Neuronal stem cell (in vitro differentiated cells): ENCODE data around the gene SCRN2.
A peak's percentile ranks its signal among the peaks of the same experiment; 100 is the strongest.

Source experiments
- DNase-seq: peaks from one replicate; pipeline ENCODE4 v3.0.0-alpha.2; 2013; ENCODE audit warnings: low spot score
- H2AFZ ChIP-seq: one replicate; pipeline ENCODE4 v1.6.1; 2013; ENCODE audit warnings: mild to moderate bottlenecking, low read length, inconsistent platforms
- H2AK5ac ChIP-seq: 2 replicates; pipeline ENCODE4 v1.6.1; 2013; ENCODE audit warnings: low read depth, mild to moderate bottlenecking, inconsistent platforms, low read length, moderate library complexity, mixed read lengths
- H2BK120ac ChIP-seq: 2 replicates; pipeline ENCODE4 v1.6.1; 2013; ENCODE audit warnings: low read depth, mild to moderate bottlenecking, inconsistent platforms, low read length, moderate library complexity, mixed read lengths
- H2BK12ac ChIP-seq: one replicate; pipeline ENCODE4 v1.6.1; 2013; ENCODE audit warnings: low read length, inconsistent platforms
- H2BK15ac ChIP-seq: 2 replicates; pipeline ENCODE4 v1.6.1; 2013; ENCODE audit warnings: mild to moderate bottlenecking, low read length, inconsistent platforms, mixed read lengths
- H2BK5ac ChIP-seq: one replicate; pipeline ENCODE4 v1.6.1; 2013; ENCODE audit warnings: inconsistent platforms, mild to moderate bottlenecking, low read length, moderate library complexity
- H3K14ac ChIP-seq: one replicate; pipeline ENCODE4 v1.6.1; 2013; ENCODE audit warnings: low read length, inconsistent platforms
- H3K18ac ChIP-seq: 2 replicates; pipeline ENCODE4 v1.6.1; 2013; ENCODE audit warnings: low read length, inconsistent platforms
- H3K23ac ChIP-seq: 2 replicates; pipeline ENCODE4 v1.6.1; 2013; ENCODE audit warnings: low read depth, mild to moderate bottlenecking, mixed read lengths, low read length, inconsistent platforms; ENCODE audit not compliant: poor library complexity
- H3K27ac ChIP-seq: replicated peaks from 3 replicates; pipeline ENCODE4 v1.5.1; 2013; ENCODE audit warnings: low read length, inconsistent platforms
- H3K27me3 ChIP-seq, 3 experiments: 2 replicates each; pipeline ENCODE4 v1.6.1; 2013; ENCODE audit warnings: low read length in 3 of 3, mild to moderate bottlenecking in 2 of 3, inconsistent platforms in 1 of 3, low read depth in 1 of 3, mixed read lengths in 1 of 3, moderate library complexity in 1 of 3; ENCODE audit not compliant: control insufficient read depth in 3 of 3, insufficient read depth in 3 of 3
- H3K36me3 ChIP-seq, 2 donors: replicated peaks in 1 of 2; 2 replicates each; pipeline ENCODE4 v1.6.1; 2013; ENCODE audit warnings: low read length in 2 of 2; ENCODE audit not compliant: control insufficient read depth in 2 of 2, insufficient read depth in 2 of 2
- H3K4ac ChIP-seq: 2 replicates; pipeline ENCODE4 v1.6.1; 2013; ENCODE audit warnings: inconsistent platforms, mild to moderate bottlenecking, low read length, moderate library complexity
- H3K4me1 ChIP-seq, 2 donors: 1 replicate in 1 of 2; 2 replicates in 1 of 2; pipeline ENCODE4 v1.6.1; 2013; ENCODE audit warnings: low read length in 2 of 2, low read depth in 1 of 2; ENCODE audit not compliant: control insufficient read depth in 2 of 2, insufficient read depth in 1 of 2
- H3K4me2 ChIP-seq: one replicate; pipeline ENCODE4 v1.6.1; 2013; ENCODE audit warnings: mild to moderate bottlenecking, low read length, inconsistent platforms; ENCODE audit not compliant: insufficient read depth, poor library complexity, severe bottlenecking
- H3K4me3 ChIP-seq, 2 donors: 2 replicates each; pipeline ENCODE4 v1.5.1; 2013; ENCODE audit warnings: low read length in 2 of 2, mild to moderate bottlenecking in 2 of 2, inconsistent platforms in 1 of 2, moderate library complexity in 1 of 2
- H3K79me1 ChIP-seq: one replicate; pipeline ENCODE4 v1.6.1; 2013; ENCODE audit warnings: low read depth, mild to moderate bottlenecking, inconsistent platforms, low read length, moderate library complexity
- H3K9ac ChIP-seq: one replicate; pipeline ENCODE4 v1.6.1; 2013; ENCODE audit warnings: mild to moderate bottlenecking, low read depth, low read length, inconsistent platforms; ENCODE audit not compliant: poor library complexity
- H3K9me3 ChIP-seq, 2 donors: replicated peaks in 1 of 2; 2 replicates each; pipeline versions ENCODE3 to v1.6.1; 2013; ENCODE audit warnings: low read length in 2 of 2, mild to moderate bottlenecking in 2 of 2, inconsistent platforms in 1 of 2, low read depth in 1 of 2, mixed read lengths in 1 of 2, moderate library complexity in 1 of 2; ENCODE audit not compliant: control insufficient read depth in 2 of 2, insufficient read depth in 1 of 2
- H4K8ac ChIP-seq: one replicate; pipeline ENCODE4 v1.6.1; 2013; ENCODE audit warnings: low read depth, mild to moderate bottlenecking, inconsistent platforms, low read length, moderate library complexity
- H4K91ac ChIP-seq: one replicate; pipeline ENCODE4 v1.6.1; 2013; ENCODE audit warnings: low read length, low read depth, mild to moderate bottlenecking, inconsistent platforms; ENCODE audit not compliant: poor library complexity
- WGBS, 2 donors: extraction: QIAGEN DNeasy Blood & Tissue Kit; methylation state at CpG; one replicate each; pipeline ENCODE4 v1.1.7; 2013; ENCODE audit warnings: missing lambda C conversion rate in 2 of 2, mixed read lengths in 1 of 2; ENCODE audit not compliant: insufficient read length in 2 of 2, insufficient replicate concordance in 1 of 2; ENCODE audit errors: extremely low coverage in 2 of 2; 5-methylcytosine and 5-hydroxymethylcytosine counted together

Gene SCRN2

GRCh38 chr17:47884905-47885730 lies 44.0 kb upstream of the SCRN2 start:
- no CpG with 5 or more reads among the region's 11 CpGs for WGBS, 2 donors
- DNase-seq: no peak
- Histone ChIP-seq H3K4ac (peak overlapping the region; percentile 17), H3K9me3 (no peaks in the 10 kb centered on the region), H3K23ac (peak overlapping the region; percentile 37), H4K91ac (no peak overlapping the region), H3K4me3 (no peak overlapping the region), H2BK120ac (no peak overlapping the region), H3K4me1 (peaks cover 0 to 8% of the 10 kb centered on the region in 2 donors), H2BK5ac (no peak overlapping the region), H2AK5ac (peak overlapping the region; percentile 89), H3K36me3 (no peaks in the 10 kb centered on the region), H2BK12ac (peak overlapping the region; percentile 81), H3K27me3 (peaks cover 0 to 50% (median 0%) of the 10 kb centered on the region in 3 experiments), H3K14ac (no peak overlapping the region), H3K79me1 (no peaks in the 10 kb centered on the region), H2AFZ (peak overlapping the region; percentile 38), H3K18ac (peak overlapping the region; percentile 51), H3K4me2 (no peak overlapping the region), H4K8ac (no peak overlapping the region), H3K9ac (no peak overlapping the region), H3K27ac (no peak overlapping the region), H2BK15ac (no peak overlapping the region)

DNA sequence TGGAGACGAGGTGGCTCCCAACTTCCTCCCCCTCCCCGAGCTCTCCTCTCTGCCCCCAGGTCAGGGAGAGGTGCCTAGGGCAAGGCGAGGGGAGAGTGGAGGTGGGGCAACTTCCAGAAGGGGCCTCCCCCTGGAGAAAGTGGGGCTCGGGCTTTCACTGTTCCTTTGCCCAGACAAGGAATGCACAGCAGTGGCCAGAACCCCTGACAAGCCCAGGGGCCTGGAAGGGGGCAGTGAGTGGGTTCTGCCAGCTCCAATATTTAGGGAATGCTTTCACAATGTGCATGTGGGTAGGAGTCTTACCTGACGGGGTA lies 43.3 kb upstream of the SCRN2 start:
- Histone ChIP-seq H4K8ac (no peak overlapping the region), H3K27ac (no peak overlapping the region), H3K9me3 (no peaks in the 10 kb centered on the region), H3K23ac (no peak overlapping the region), H3K4me2 (no peak overlapping the region), H2BK120ac (no peak overlapping the region), H2AK5ac (peak overlapping the region; percentile 87), H2BK12ac (no peak overlapping the region), H3K27me3 (peaks cover 0 to 57% (median 0%) of the 10 kb centered on the region in 3 experiments), H3K36me3 (no peaks in the 10 kb centered on the region), H4K91ac (no peak overlapping the region), H3K14ac (no peak overlapping the region), H3K79me1 (no peaks in the 10 kb centered on the region), H3K4me3 (no peak overlapping the region), H3K18ac (no peak overlapping the region), H3K9ac (no peak overlapping the region), H2AFZ (no peak overlapping the region), H3K4me1 (peaks cover 0 to 8% of the 10 kb centered on the region in 2 donors), H3K4ac (no peak overlapping the region), H2BK15ac (no peak overlapping the region), H2BK5ac (no peak overlapping the region)
- DNase-seq: no peak
- WGBS, 2 donors: no CpG with 5 or more reads among the region's 5 CpGs

- no peak overlapping the region for H4K8ac ChIP-seq
- no peak overlapping the region for H2AFZ ChIP-seq
- peak overlapping the region; percentile 71 for H3K23ac ChIP-seq
- peaks cover 0 to 8% of the 10 kb centered on the region in 2 donors for H3K4me1 ChIP-seq
- no peak overlapping the region for H3K4me3 ChIP-seq
- H3K18ac ChIP-seq: no peak overlapping the region
- no peak overlapping the region for H4K91ac ChIP-seq
- H3K4me2 ChIP-seq: no peak overlapping the region
- peaks cover 0 to 62% (median 0%) of the 10 kb centered on the region in 3 experiments for H3K27me3 ChIP-seq
- H3K79me1 ChIP-seq: no peaks in the 10 kb centered on the region
- peak overlapping the region; percentile 87 for H2AK5ac ChIP-seq
- H3K9me3 ChIP-seq: no peaks in the 10 kb centered on the region
- no peaks in the 10 kb centered on the region for H3K36me3 ChIP-seq
- WGBS, 2 donors: no CpG with 5 or more reads among the region's 9 CpGs
- no peak overlapping the region for H3K9ac ChIP-seq
- H2BK12ac ChIP-seq: no peak overlapping the region
- no peak overlapping the region for H3K14ac ChIP-seq
- H2BK120ac ChIP-seq: no peak overlapping the region
- H2BK5ac ChIP-seq: no peak overlapping the region
- no peak overlapping the region for H3K4ac ChIP-seq
- H3K27ac ChIP-seq: no peak overlapping the region
- DNase-seq: no peak
- H2BK15ac ChIP-seq: no peak overlapping the region
These were observed 42.7 kb upstream of the SCRN2 start for GRCh38 chr17:47883589-47884426.
